Fibroblast of villous mesenchyme (primary cell): Measurements from ENCODE around the gene CYSLTR2. TPM values are rescaled to one million over a fixed set of nuclear protein-coding genes. Genes with fewer than 3 reads are reported as not detected.

Source experiments
- DNase-seq: peaks from one replicate; pipeline ENCODE4 v3.0.0-alpha.2; 2010; ENCODE audit warnings: low read depth
- H3K4me3 ChIP-seq: 2 replicates; pipeline ENCODE4 v1.5.1; 2011; ENCODE audit warnings: low read depth, mild to moderate bottlenecking, low read length
- total RNA-seq: library from RNA; depleted of rRNA; stranded (reverse); fragments of >200 nt; gene quantifications from 2 replicates; pipeline ENCODE4 v1.2.3, GENCODE V29; 2012
- TF ChIP-seq, protein P1 (sequence below): IDR thresholded peaks from 2 replicates; pipeline ENCODE4 v1.5.1; 2012; ENCODE audit warnings: low read depth, mild to moderate bottlenecking, low read length; ENCODE audit not compliant: insufficient read depth

CYSLTR2 gene
- total RNA-seq, 1 donor, result not detected

DNA sequence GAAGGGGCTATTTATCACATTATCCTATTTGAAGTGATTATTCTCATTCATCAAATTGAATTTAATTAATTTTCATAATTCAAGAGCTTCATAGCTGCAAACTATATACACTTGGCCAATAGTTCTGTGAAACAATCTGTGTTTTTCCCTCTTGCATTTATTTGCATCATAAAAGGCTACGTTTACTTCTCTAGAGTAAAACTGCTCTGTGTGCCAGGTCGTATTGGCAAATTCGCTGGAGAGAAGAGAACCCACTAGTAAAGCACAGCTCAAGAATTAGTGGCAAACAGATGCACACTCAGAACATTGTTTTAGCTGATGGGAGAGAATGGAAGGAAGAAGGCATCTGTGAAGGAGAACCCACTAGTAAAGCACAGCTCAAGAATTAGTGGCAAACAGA, 81.8 kb downstream of the CYSLTR2 start:
- no peak overlapping the region for H3K4me3 ChIP-seq
- TF ChIP-seq, protein P1, sequence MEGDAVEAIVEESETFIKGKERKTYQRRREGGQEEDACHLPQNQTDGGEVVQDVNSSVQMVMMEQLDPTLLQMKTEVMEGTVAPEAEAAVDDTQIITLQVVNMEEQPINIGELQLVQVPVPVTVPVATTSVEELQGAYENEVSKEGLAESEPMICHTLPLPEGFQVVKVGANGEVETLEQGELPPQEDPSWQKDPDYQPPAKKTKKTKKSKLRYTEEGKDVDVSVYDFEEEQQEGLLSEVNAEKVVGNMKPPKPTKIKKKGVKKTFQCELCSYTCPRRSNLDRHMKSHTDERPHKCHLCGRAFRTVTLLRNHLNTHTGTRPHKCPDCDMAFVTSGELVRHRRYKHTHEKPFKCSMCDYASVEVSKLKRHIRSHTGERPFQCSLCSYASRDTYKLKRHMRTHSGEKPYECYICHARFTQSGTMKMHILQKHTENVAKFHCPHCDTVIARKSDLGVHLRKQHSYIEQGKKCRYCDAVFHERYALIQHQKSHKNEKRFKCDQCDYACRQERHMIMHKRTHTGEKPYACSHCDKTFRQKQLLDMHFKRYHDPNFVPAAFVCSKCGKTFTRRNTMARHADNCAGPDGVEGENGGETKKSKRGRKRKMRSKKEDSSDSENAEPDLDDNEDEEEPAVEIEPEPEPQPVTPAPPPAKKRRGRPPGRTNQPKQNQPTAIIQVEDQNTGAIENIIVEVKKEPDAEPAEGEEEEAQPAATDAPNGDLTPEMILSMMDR, result no peak
- no peak for DNase-seq

DNA sequence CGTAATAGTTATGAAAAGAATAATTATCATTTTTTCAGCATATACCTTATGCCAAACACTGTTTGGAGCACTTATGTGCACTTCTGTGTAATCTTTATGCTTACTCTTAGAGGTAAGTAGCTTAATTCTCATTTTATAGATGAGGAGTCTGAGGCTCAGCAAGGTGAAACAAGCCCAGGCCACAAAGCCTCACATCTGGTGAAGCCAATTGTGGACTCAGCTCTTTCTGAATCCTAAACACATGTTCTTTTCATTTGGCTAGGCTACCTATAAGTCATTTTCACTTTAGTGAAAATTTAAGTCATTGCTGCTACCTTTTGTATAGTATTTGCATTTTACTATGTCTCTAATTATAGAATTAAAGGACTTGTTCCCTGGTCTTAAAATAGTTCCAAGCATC, 84.0 kb downstream of the CYSLTR2 start:
- DNase-seq, result no peak
- TF ChIP-seq, protein P1, result no peak
- H3K4me3 ChIP-seq, result no peak overlapping the region

DNA sequence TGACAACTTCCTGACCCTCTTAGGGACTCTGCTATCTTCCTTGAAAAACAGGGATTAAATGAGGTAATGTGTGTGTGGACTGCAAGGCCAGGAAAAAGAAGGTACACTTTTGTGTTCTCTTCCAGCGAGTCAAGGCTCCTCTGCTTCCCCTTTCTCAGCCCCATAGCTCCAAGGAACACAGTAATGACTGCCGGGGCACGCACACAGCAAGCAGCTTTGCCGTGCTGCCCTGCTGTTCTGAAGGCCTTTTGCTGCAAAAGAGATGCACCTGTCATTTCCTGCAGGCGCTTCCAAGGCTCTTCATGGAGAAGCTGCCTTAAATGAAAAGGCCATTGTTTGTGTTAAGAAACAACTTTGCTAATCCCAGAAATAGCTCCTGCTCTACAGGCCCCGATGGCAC, 84.6 kb downstream of the CYSLTR2 start:
- TF ChIP-seq, protein P1, result no peak
- no peak for DNase-seq

DNA sequence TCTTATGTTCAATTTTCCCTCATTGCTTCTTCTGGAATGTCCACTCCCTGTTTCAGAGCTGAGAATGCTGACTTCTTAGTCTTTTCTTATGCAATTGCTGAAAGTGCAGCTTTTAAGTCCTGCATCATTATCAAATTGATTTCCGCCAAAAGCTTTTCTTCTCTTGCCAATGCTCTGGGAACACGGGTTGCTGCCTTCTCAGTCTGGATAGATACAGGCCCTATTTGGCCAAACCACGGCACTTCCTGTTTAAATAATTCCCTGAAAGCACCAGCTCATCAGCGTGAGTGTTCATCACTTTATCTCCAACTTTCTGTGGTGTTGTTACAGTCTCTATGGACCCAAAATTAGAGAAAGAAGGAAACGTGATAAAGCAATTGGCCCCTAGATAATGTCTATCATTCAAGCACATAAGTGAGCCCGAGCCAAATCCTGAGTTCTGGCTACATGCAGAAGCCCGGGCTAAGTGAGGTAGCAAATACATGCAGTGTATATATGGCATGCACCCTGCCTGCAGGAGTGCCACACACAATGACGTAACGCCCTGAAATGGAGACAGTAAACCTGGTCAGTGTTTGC, 85.7 kb downstream of the CYSLTR2 start:
- TF ChIP-seq, protein P1, result no peak
- H3K4me3 ChIP-seq, result no peak overlapping the region
- DNase-seq, result peak; percentile 47

More for the DNA sequence above, 84.6 kb downstream of the CYSLTR2 start:
- no peak overlapping the region for H3K4me3 ChIP-seq

DNA sequence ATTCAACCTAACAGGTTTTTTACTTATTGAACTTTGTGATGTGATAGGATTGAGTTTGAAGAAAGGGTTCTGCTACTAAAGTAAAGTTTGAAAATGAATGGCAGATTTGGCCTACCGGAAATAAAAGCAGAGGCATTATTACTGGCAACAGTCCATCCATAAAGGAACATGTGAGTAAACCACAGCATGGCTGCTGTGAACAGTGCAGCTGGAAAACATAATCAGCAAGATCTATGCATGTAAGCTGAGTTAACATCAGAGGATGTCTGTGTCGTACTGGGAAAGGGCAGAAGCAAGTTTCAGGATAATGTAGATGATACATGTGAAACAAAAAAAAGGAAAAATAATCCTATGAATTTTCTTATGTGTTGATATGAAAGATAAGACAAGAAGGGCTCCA, 87.6 kb downstream of the CYSLTR2 start:
- peak; percentile 57 for DNase-seq
- no peak overlapping the region for H3K4me3 ChIP-seq
- TF ChIP-seq, protein P1, result no peak

DNA sequence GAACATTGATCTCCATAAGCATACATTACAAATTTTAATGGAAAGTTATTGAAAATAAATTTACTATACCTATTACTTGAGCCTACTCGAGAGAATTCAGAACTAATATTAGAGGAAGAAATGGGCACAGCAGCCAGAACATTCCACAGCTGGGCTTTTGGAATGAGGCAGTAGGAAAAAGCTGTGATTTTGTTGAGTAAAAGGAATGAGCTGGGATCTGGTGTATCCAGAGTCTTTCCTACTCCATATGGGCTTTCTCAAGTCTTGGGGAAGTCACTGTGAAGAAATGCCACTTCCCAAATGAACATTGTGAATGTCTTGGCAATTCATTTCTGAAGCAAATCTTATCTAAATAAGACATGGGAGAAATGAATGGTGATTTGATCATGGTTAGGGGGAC, 93.1 kb downstream of the CYSLTR2 start:
- TF ChIP-seq, protein P1, result no peak
- no peak for DNase-seq
- no peak overlapping the region for H3K4me3 ChIP-seq

DNA sequence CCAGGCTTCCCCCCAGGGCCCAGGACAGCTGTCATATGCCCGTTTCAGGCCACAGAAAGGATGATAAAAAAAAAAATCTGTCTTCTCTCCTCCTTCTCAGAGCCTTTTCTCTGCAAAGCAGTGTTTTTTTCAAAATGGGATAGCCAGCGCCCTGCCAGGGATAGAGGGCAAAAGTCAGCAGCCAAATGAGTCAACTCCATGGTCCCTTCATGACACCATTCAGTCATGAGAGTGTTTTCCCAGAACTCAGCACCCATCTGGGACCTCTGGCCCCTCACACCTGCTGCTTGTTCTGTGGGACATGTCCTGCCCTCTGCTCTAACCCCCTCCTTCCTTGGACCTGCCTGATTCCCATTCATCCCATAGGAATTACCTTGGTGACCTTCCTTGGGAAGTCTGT, 95.0 kb downstream of the CYSLTR2 start:
- no peak overlapping the region for H3K4me3 ChIP-seq
- DNase-seq, result peak; percentile 17
- TF ChIP-seq, protein P1, result no peak
